ENCODE data around the gene DALRD3.

- TF ChIP-seq CTCF (IDR thresholded peaks at IDR 0.05) (no peak), POLR2A (IDR thresholded peaks at IDR 0.05) (no peak)
These were observed 29.1 kb downstream of the DALRD3 start for GRCh38 chr3:48989126-48989795.
